Liver (tissue), 9 donors: Measurements from ENCODE around the gene COL15A1. TPM values are rescaled to one million over a fixed set of nuclear protein-coding genes. Genes with fewer than 3 reads are reported as not detected.

Source experiments
- DNase-seq: peaks from one replicate; pipeline ENCODE4 v3.0.0-alpha.2; 2017; ENCODE audit warnings: low spot score
- H3K27ac ChIP-seq, 2 donors: one replicate each; pipeline ENCODE4 v1.7.0; 2013; ENCODE audit warnings: inconsistent platforms in 2 of 2, low read length in 2 of 2, control low read depth in 1 of 2, low read depth in 1 of 2, mild to moderate bottlenecking in 1 of 2
- H3K27me3 ChIP-seq, 4 donors: one replicate each; pipeline versions ENCODE4 v1.6.1 to v1.7.0; 2013; ENCODE audit warnings: low read length in 3 of 4, inconsistent platforms in 1 of 4, mild to moderate bottlenecking in 1 of 4, moderate library complexity in 1 of 4; ENCODE audit not compliant: control insufficient read depth in 4 of 4, insufficient read depth in 4 of 4
- H3K36me3 ChIP-seq, 4 donors: one replicate each; pipeline versions ENCODE4 v1.6.1 to v1.7.0; 2013; ENCODE audit warnings: low read length in 3 of 4, mild to moderate bottlenecking in 3 of 4, low read depth in 1 of 4, moderate library complexity in 1 of 4; ENCODE audit not compliant: control insufficient read depth in 4 of 4, insufficient read depth in 3 of 4
- H3K4me1 ChIP-seq, 4 donors: one replicate each; pipeline versions ENCODE4 v1.6.1 to v1.7.0; 2013; ENCODE audit warnings: low read length in 3 of 4, mild to moderate bottlenecking in 3 of 4, moderate library complexity in 1 of 4; ENCODE audit not compliant: control insufficient read depth in 4 of 4, insufficient read depth in 4 of 4
- H3K4me3 ChIP-seq, 3 donors: one replicate each; pipeline versions ENCODE4 v1.6.1 to v1.7.0; 2013; ENCODE audit warnings: low read length in 3 of 3, control low read depth in 1 of 3, low read depth in 1 of 3, mild to moderate bottlenecking in 1 of 3
- H3K9ac ChIP-seq, 2 donors: one replicate each; pipeline ENCODE4 v1.7.0; 2013; ENCODE audit warnings: low read length in 2 of 2, mild to moderate bottlenecking in 2 of 2, moderate library complexity in 2 of 2, control low read depth in 1 of 2, low read depth in 1 of 2
- H3K9me3 ChIP-seq, 4 donors: one replicate each; pipeline versions ENCODE4 v1.6.1 to v1.7.0; 2013; ENCODE audit warnings: low read length in 3 of 4; ENCODE audit not compliant: control insufficient read depth in 4 of 4
- ATF3 ChIP-seq: IDR thresholded peaks from 2 replicates; pipeline ENCODE4 v1.6.1; 2016; ENCODE audit warnings: antibody characterized with exemption
- CTCF ChIP-seq: fragments of 150-350 bp; IDR thresholded peaks from 2 replicates; pipeline ENCODE4 v1.5.1; 2017; ENCODE audit warnings: improper control_type of control experiment, low read depth, low read length; ENCODE audit not compliant: missing input control
- EGR1 ChIP-seq, 2 donors: IDR thresholded peaks; 2 replicates each; pipeline ENCODE4 v1.6.1; 2016 to 2018; ENCODE audit warnings: antibody characterized with exemption in 2 of 2, low read depth in 2 of 2
- FOXA1 ChIP-seq: IDR thresholded peaks from 2 replicates; pipeline ENCODE4 v1.6.1; 2016; ENCODE audit warnings: antibody characterized with exemption
- FOXA2 ChIP-seq: IDR thresholded peaks from 2 replicates; pipeline ENCODE4 v1.6.1; 2016; ENCODE audit warnings: antibody characterized with exemption
- GABPA ChIP-seq, 2 donors: IDR thresholded peaks in 1 of 2; conservative IDR thresholded peaks in 1 of 2; 2 replicates each; pipeline ENCODE4 v1.6.1; 2016; ENCODE audit warnings: antibody characterized with exemption in 2 of 2, mild to moderate bottlenecking in 1 of 2, moderate library complexity in 1 of 2
- HNF4A ChIP-seq, 2 donors: conservative IDR thresholded peaks; 2 replicates each; pipeline ENCODE4 v1.6.1; 2016; ENCODE audit warnings: antibody characterized with exemption in 2 of 2, mild to moderate bottlenecking in 2 of 2
- HNF4G ChIP-seq: IDR thresholded peaks from 2 replicates; pipeline ENCODE4 v1.6.1; 2016; ENCODE audit warnings: antibody characterized with exemption
- JUND ChIP-seq, 2 donors: IDR thresholded peaks; 2 replicates each; pipeline ENCODE4 v1.6.1; 2016; ENCODE audit warnings: antibody characterized with exemption in 2 of 2
- MAX ChIP-seq: IDR thresholded peaks from 2 replicates; pipeline ENCODE4 v1.6.1; 2016; ENCODE audit warnings: antibody characterized with exemption
- NR2F2 ChIP-seq: IDR thresholded peaks from 2 replicates; pipeline ENCODE4 v1.6.1; 2016; ENCODE audit warnings: antibody characterized with exemption
- RAD21 ChIP-seq, 2 donors: IDR thresholded peaks; 2 replicates each; pipeline ENCODE4 v1.6.1; 2016; ENCODE audit warnings: antibody characterized with exemption in 2 of 2, mild to moderate bottlenecking in 2 of 2
- REST ChIP-seq: IDR thresholded peaks from 2 replicates; pipeline ENCODE4 v1.6.1; 2016; ENCODE audit warnings: antibody characterized with exemption, mild to moderate bottlenecking
- RXRA ChIP-seq, 2 donors: IDR thresholded peaks; 2 replicates each; pipeline ENCODE4 v1.6.1; 2017 to 2018; ENCODE audit warnings: antibody characterized with exemption in 2 of 2, mild to moderate bottlenecking in 1 of 2
- SP1 ChIP-seq: IDR thresholded peaks from 2 replicates; pipeline ENCODE4 v1.6.1; 2018; ENCODE audit warnings: antibody characterized with exemption, mild to moderate bottlenecking
- TAF1 ChIP-seq: conservative IDR thresholded peaks from 2 replicates; pipeline ENCODE4 v1.6.1; 2016; ENCODE audit warnings: antibody characterized with exemption, mild to moderate bottlenecking
- YY1 ChIP-seq: IDR thresholded peaks from 2 replicates; pipeline ENCODE4 v1.6.1; 2016; ENCODE audit warnings: antibody characterized with exemption, mild to moderate bottlenecking
- ZBTB33 ChIP-seq: IDR thresholded peaks from 2 replicates; pipeline ENCODE4 v1.6.1; 2016; ENCODE audit warnings: antibody characterized with exemption
- WGBS: extraction: QIAGEN DNeasy Blood & Tissue Kit; methylation state at CpG from one replicate; pipeline ENCODE4 v1.1.7; 2013; 5-methylcytosine and 5-hydroxymethylcytosine counted together
- polyA plus RNA-seq, 2 donors: library from polyadenylated mRNA; stranded (reverse) in 1 of 2; unstranded in 1 of 2; fragments of 200-250 nt in 1 of 2; fragments of >200 nt in 1 of 2; fragmentation: Nextera tagmentation in 1 of 2; extraction: Ambion mirVana in 1 of 2; gene quantifications; one replicate each; pipeline versions ENCODE4 v1.2.1 to v1.2.3, GENCODE V29; 2013 to 2015
- total RNA-seq, 2 donors: library from RNA; depleted of rRNA; stranded (reverse); fragments of >200 nt; gene quantifications; one replicate each; pipeline ENCODE4 v1.2.3, GENCODE V29; 2014
- donor health status: healthy.
- donor health status: healthy.
- donor health status: healthy.
- donor health status: healthy.
- donor health status: healthy.

COL15A1 gene
- total and polyA plus RNA-seq, 4 donors: 0.10 to 0.42 (median 0.24) TPM

- H3K27me3 ChIP-seq: no peaks in the 10 kb centered on the region
- no peak for DNase-seq
- H3K27ac ChIP-seq: no peak overlapping the region
- H3K4me3 ChIP-seq: no peak overlapping the region
- no peak overlapping the region for H3K9ac ChIP-seq
- no peak for TF ChIP-seq HNF4G
- TF ChIP-seq RXRA (IDR thresholded peaks at IDR 0.05): no peak
- no peak for TF ChIP-seq MAX
- TF ChIP-seq FOXA2: no peak
- TF ChIP-seq REST: no peak
- TF ChIP-seq CTCF: no peak
- TF ChIP-seq ATF3: no peak
- TF ChIP-seq SP1: no peak
- TF ChIP-seq YY1: no peak
- no peak for TF ChIP-seq JUND (IDR thresholded peaks at IDR 0.05)
- no peak for TF ChIP-seq HNF4A (conservative IDR thresholded peaks at IDR 0.05)
- no peak for TF ChIP-seq EGR1 (IDR thresholded peaks at IDR 0.05; ENCODE audit: low read depth in 2 of 2)
- no peak for TF ChIP-seq NR2F2
- TF ChIP-seq GABPA (IDR thresholded peaks at IDR 0.05 in 1 of 2, conservative IDR thresholded peaks at IDR 0.05 in 1 of 2): no peak
- TF ChIP-seq ZBTB33: no peak
- TF ChIP-seq TAF1: no peak
- TF ChIP-seq FOXA1: no peak
- no peak for TF ChIP-seq RAD21 (IDR thresholded peaks at IDR 0.05)
- 87% methylated on average over 15 of the region's 15 CpGs for WGBS
- H3K4me1 ChIP-seq: no peaks in the 10 kb centered on the region
- H3K9me3 ChIP-seq: no peaks in the 10 kb centered on the region
- H3K36me3 ChIP-seq: no peaks in the 10 kb centered on the region
Observed at GRCh38 chr9:98983295-98984268, 39.9 kb downstream of the COL15A1 start.
